PC-3 (cell line): ENCODE results near the gene PSMG3. TPM values are rescaled to one million over a fixed set of nuclear protein-coding genes. Genes with fewer than 3 reads are reported as not detected.

Experiments used
- ATAC-seq: fragments of 200-7000 bp; cut with Tn5 transposase; 2 replicates; pipeline ENCODE4 v1.9.1; 2020; ENCODE audit warnings: mild to moderate bottlenecking, moderate library complexity
- BruUV-seq: library from RNA; stranded (reverse); fragments of 400-500 nt; replicated peaks from 2 replicates; lab custom pipeline; 2021; lab: Mats Ljungman, UMichigan
- CTCF ChIA-PET: fragments of 300-600 bp; sonication (Branson Sonifier 250); formaldehyde crosslinking; loops from one replicate; lab custom pipeline; 2022; ENCODE audit warnings: antibody characterized with exemption; lab: Charles Lee
- POLR2A ChIA-PET: fragments of 300-600 bp; sonication (Branson Sonifier 250); formaldehyde crosslinking; loops from one replicate; lab custom pipeline; 2022; ENCODE audit warnings: antibody characterized with exemption; ENCODE audit not compliant: unreplicated experiment; lab: Charles Lee
- DNase-seq: peaks from one replicate; pipeline ENCODE4 v3.0.0-alpha.2; 2015
- H2AFZ ChIP-seq: fragments of 300-600 bp; sonication (generic); 2 replicates; pipeline ENCODE4 v1.6.0; 2016; ENCODE audit warnings: antibody characterized with exemption, low read length
- H3F3A ChIP-seq: fragments of 300-600 bp; sonication (generic); one replicate; pipeline ENCODE4 v1.6.0; 2017; ENCODE audit warnings: antibody characterized with exemption, low read length, control low read depth, mild to moderate bottlenecking; ENCODE audit not compliant: unreplicated experiment
- H3K27ac ChIP-seq: fragments of 300-600 bp; sonication (generic); 2 replicates; pipeline ENCODE4 v1.5.1; 2016; ENCODE audit warnings: mild to moderate bottlenecking, low read length
- H3K27me3 ChIP-seq: fragments of 300-600 bp; sonication (generic); 2 replicates; pipeline ENCODE4 v1.6.1; 2016; ENCODE audit warnings: low read length, mixed read lengths
- H3K36me3 ChIP-seq: fragments of 300-600 bp; sonication (generic); 2 replicates; pipeline ENCODE4 v1.6.1; 2016; ENCODE audit warnings: low read depth, mixed run types, low read length, mixed read lengths
- H3K4me1 ChIP-seq: fragments of 300-600 bp; sonication (generic); 2 replicates; pipeline ENCODE4 v1.5.1; 2016; ENCODE audit warnings: low read length; ENCODE audit not compliant: insufficient read depth
- H3K4me2 ChIP-seq: fragments of 300-600 bp; sonication (generic); 2 replicates; pipeline ENCODE4 v1.6.0; 2016; ENCODE audit warnings: low read length
- H3K4me3 ChIP-seq: fragments of 300-600 bp; sonication (generic); 2 replicates; pipeline ENCODE4 v1.5.1; 2016; ENCODE audit warnings: mild to moderate bottlenecking, low read length, mixed read lengths
- H3K79me2 ChIP-seq: fragments of 300-600 bp; sonication (generic); 2 replicates; pipeline ENCODE4 v1.6.1; 2017; ENCODE audit warnings: low read length, mixed read lengths
- H3K9ac ChIP-seq: fragments of 300-600 bp; sonication (generic); 2 replicates; pipeline ENCODE4 v1.6.0; 2016; ENCODE audit warnings: mild to moderate bottlenecking, low read length
- H3K9me2 ChIP-seq: fragments of 300-600 bp; sonication (generic); replicated peaks from 2 replicates; pipeline ENCODE4 v1.6.1; 2016; ENCODE audit warnings: mixed run types, low read length, mixed read lengths
- H3K9me3 ChIP-seq: fragments of 300-600 bp; sonication (generic); 2 replicates; pipeline ENCODE4 v1.6.1; 2016; ENCODE audit warnings: low read length, mixed read lengths
- H4K20me1 ChIP-seq: fragments of 300-600 bp; sonication (generic); 2 replicates; pipeline ENCODE4 v1.6.1; 2016; ENCODE audit warnings: low read length, mixed read lengths
- EZH2 ChIP-seq: fragments of 300-600 bp; sonication (generic); IDR thresholded peaks from one replicate; pipeline ENCODE4 v1.6.1; 2017; ENCODE audit warnings: antibody characterized with exemption, mild to moderate bottlenecking, low read length; ENCODE audit not compliant: unreplicated experiment
- EZH2phosphoT487 ChIP-seq: fragments of 300-600 bp; sonication (generic); IDR thresholded peaks from 2 replicates; pipeline ENCODE4 v1.6.1; 2018; ENCODE audit warnings: mild to moderate bottlenecking, antibody characterized with exemption, low read length, borderline replicate concordance
- intact Hi-C: fragments of 100-400 bp; cut with micrococcal nuclease; formaldehyde crosslinking; loops from 2 replicates; pipeline ENCODE4 v1.9.0; 2023
- total RNA-seq: library from RNA; depleted of rRNA; stranded (reverse); fragments of >200 nt; gene quantifications from 2 replicates; pipeline ENCODE4 v1.2.3, GENCODE V29; 2014
- TF ChIP-seq, protein P1 (sequence below): fragments of 300-600 bp; sonication (generic); conservative IDR thresholded peaks from 2 replicates; pipeline ENCODE4 v1.5.1; 2017; ENCODE audit warnings: antibody characterized with exemption, low read depth, mild to moderate bottlenecking, low read length

PSMG3 gene
- total RNA-seq, 1 experiment from 2014 or later: 133 TPM

DNA sequence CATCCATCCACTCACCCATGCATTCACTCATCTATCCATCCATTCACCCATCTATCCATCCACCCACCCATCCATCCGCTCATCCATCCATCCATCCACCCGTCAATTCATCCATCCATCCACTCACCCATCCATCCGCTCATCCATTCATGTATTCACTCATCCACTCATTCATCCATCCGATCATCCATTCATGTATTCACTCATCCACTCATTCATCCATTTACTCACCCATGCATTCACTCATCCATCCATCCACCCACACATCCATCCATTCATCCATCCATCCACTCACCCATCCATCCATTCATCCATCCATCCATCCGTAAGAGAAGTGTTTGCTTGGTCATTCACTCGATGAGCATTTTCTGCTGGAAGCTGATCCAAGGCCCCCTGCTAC lies 8.7 kb upstream of the PSMG3 start:
- intact Hi-C loops: loop anchor here (2.0 to 10.0 kb wide), 2 partner anchors 180 to 776 kb away; partner anchors contain the start of gene EIF3B

DNA sequence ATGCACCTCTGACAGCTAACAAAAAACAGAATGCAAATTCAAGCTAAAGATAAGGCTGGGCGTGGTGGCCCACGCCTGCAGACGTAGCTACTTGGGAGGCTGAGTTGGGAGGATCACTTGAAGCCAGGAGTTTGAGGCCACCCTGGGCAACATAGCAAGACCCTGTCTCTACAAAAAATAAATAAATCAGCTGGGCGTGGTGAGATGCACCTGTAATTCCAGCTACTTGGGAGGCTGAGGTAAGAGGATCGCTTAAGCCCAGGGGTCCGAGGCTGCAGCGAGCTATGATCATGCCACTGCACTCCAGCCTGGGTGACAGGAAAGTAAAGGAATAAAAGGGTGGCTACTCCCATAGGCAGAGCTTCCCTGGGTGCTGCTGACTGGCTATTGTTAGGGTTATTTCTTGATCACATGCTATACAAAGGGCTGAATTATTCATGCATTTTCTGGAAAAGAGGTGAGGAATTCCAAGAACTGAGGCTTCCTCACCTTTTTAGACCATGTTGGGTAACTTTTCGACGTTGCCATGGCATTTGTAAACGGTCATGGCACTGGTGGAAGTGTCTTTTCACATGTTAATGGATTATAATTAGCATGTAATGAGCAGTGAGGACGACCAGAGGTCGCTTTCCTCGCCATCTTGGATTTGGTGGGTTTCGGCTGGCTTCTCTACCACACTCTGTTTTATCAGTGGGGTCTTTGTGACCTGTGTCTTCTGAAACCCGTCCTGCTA lies 6.9 kb upstream of the PSMG3 start:
- Histone ChIP-seq H3K36me3 (no peaks in the 10 kb centered on the region), H3K4me3 (no peak overlapping the region), H3K4me2 (no peak overlapping the region), H3K4me1 (no peaks in the 10 kb centered on the region), H2AFZ (no peak overlapping the region), H3K9me3 (no peaks in the 10 kb centered on the region), H3K9ac (no peak overlapping the region), H3F3A (no peaks in the 10 kb centered on the region), H3K27me3 (no peaks in the 10 kb centered on the region), H3K9me2 (no peaks in the 10 kb centered on the region), H4K20me1 (no peaks in the 10 kb centered on the region), H3K79me2 (no peaks in the 10 kb centered on the region), H3K27ac (no peak overlapping the region)
- no peak for DNase-seq
- TF ChIP-seq EZH2phosphoT487 (no peak), EZH2 (no peak)
- TF ChIP-seq, protein P1, sequence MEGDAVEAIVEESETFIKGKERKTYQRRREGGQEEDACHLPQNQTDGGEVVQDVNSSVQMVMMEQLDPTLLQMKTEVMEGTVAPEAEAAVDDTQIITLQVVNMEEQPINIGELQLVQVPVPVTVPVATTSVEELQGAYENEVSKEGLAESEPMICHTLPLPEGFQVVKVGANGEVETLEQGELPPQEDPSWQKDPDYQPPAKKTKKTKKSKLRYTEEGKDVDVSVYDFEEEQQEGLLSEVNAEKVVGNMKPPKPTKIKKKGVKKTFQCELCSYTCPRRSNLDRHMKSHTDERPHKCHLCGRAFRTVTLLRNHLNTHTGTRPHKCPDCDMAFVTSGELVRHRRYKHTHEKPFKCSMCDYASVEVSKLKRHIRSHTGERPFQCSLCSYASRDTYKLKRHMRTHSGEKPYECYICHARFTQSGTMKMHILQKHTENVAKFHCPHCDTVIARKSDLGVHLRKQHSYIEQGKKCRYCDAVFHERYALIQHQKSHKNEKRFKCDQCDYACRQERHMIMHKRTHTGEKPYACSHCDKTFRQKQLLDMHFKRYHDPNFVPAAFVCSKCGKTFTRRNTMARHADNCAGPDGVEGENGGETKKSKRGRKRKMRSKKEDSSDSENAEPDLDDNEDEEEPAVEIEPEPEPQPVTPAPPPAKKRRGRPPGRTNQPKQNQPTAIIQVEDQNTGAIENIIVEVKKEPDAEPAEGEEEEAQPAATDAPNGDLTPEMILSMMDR: no peak
- no peak for ATAC-seq
- ChIA-PET POLR2A (no interaction called here), CTCF (interaction anchor here (0.7 kb wide), 1 partner anchor 160 kb away, joined by 3 read pairs; no protein-coding TSS in a partner anchor)
- intact Hi-C loops: loop anchor here (10.0 kb wide), 1 partner anchor 778 kb away; the partner anchor contains the start of gene EIF3B
- no TSS peak for BruUV-seq

More for the DNA sequence above, 8.7 kb upstream of the PSMG3 start:
- ChIA-PET CTCF (no interaction called here), POLR2A (no interaction called here)
- Histone ChIP-seq H3K4me2 (no peak overlapping the region), H3K36me3 (no peaks in the 10 kb centered on the region), H3K9me3 (no peaks in the 10 kb centered on the region), H3K27ac (no peak overlapping the region), H3K27me3 (no peaks in the 10 kb centered on the region), H3K9me2 (no peaks in the 10 kb centered on the region), H3K4me1 (no peaks in the 10 kb centered on the region), H4K20me1 (no peaks in the 10 kb centered on the region), H3K4me3 (no peak overlapping the region), H3K9ac (no peak overlapping the region), H2AFZ (no peak overlapping the region), H3F3A (no peaks in the 10 kb centered on the region), H3K79me2 (no peaks in the 10 kb centered on the region)
- no TSS peak for BruUV-seq
- DNase-seq (no peak), ATAC-seq (no peak)
- TF ChIP-seq EZH2phosphoT487: no peak

DNA sequence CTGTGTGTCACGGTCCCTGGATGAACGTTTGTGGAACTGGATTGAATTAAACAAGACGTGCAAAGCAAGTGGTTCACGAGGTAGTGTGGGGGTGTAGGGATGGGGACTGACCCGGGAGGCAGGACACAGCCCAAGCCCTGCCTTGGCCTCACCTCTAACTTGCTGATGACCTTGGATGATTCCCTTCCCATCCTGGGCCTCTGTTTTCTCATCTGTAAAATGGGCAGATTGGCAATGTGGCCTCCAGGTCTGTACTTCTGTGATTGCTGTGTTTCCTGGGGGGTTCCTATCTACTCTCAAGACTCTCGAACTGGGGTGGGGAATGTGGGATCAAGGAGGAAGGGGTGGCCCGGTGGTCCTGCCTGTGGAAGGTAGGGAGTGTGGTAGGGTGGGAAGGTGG lies 6.0 kb upstream of the PSMG3 start:
- Histone ChIP-seq H3K27me3 (no peaks in the 10 kb centered on the region), H3K27ac (no peak overlapping the region), H3K9me3 (no peaks in the 10 kb centered on the region), H3F3A (no peaks in the 10 kb centered on the region), H3K4me3 (no peak overlapping the region), H3K4me1 (peaks cover 7% of the 10 kb centered on the region), H3K9ac (no peak overlapping the region), H3K4me2 (no peak overlapping the region), H2AFZ (no peak overlapping the region), H4K20me1 (no peaks in the 10 kb centered on the region), H3K9me2 (no peaks in the 10 kb centered on the region), H3K79me2 (no peaks in the 10 kb centered on the region), H3K36me3 (no peaks in the 10 kb centered on the region)
- TF ChIP-seq EZH2phosphoT487: no peak
- no peak for TF ChIP-seq EZH2
- TF ChIP-seq, protein P1: no peak
- ATAC-seq: no peak
- ChIA-PET CTCF (interaction anchor here (0.7 kb wide), 1 partner anchor 161 kb away, joined by 3 read pairs; no protein-coding TSS in a partner anchor), POLR2A (no interaction called here)
- intact Hi-C loops: loop anchor here (10.0 kb wide), 1 partner anchor 779 kb away; the partner anchor contains the start of gene EIF3B
- no peak for DNase-seq
- BruUV-seq: no TSS peak
